H9 (cell line): Measurements from ENCODE around the gene MINDY4. TPM values are rescaled to one million over a fixed set of nuclear protein-coding genes. Genes with fewer than 3 reads are reported as not detected.

Source experiments
- DNase-seq: peaks from one replicate; pipeline ENCODE4 v3.0.0-alpha.2; 2017
- H2AFZ ChIP-seq: one replicate; pipeline ENCODE4 v1.6.1; 2013; ENCODE audit warnings: mild to moderate bottlenecking, low read length, control low read depth, moderate library complexity
- H2AK5ac ChIP-seq: 2 replicates; pipeline ENCODE4 v1.6.1; 2013; ENCODE audit warnings: low read length, control low read depth, mixed read lengths; ENCODE audit not compliant: insufficient read length
- H2BK120ac ChIP-seq: one replicate; pipeline ENCODE4 v1.6.1; 2013; ENCODE audit warnings: low read depth, mild to moderate bottlenecking, low read length, control low read depth, inconsistent platforms; ENCODE audit not compliant: poor library complexity, severe bottlenecking
- H2BK12ac ChIP-seq: 2 replicates; pipeline ENCODE4 v1.6.1; 2013; ENCODE audit warnings: low read length, control low read depth, mixed read lengths, low read depth; ENCODE audit not compliant: insufficient read length
- H2BK15ac ChIP-seq: 2 replicates; pipeline ENCODE4 v1.6.1; 2013; ENCODE audit warnings: low read depth, low read length, control low read depth
- H2BK20ac ChIP-seq: one replicate; pipeline ENCODE4 v1.6.1; 2013; ENCODE audit warnings: low read depth, mild to moderate bottlenecking, low read length, control low read depth, inconsistent platforms; ENCODE audit not compliant: poor library complexity, severe bottlenecking
- H2BK5ac ChIP-seq: 2 replicates; pipeline ENCODE4 v1.6.1; 2013; ENCODE audit warnings: low read length, control low read depth, mixed read lengths; ENCODE audit not compliant: insufficient read length
- H3K14ac ChIP-seq: 2 replicates; pipeline ENCODE4 v1.6.1; 2013; ENCODE audit warnings: low read length, control low read depth; ENCODE audit not compliant: insufficient read depth
- H3K18ac ChIP-seq: 2 replicates; pipeline ENCODE4 v1.6.1; 2013; ENCODE audit warnings: low read depth, mild to moderate bottlenecking, mixed read lengths, low read length, control low read depth; ENCODE audit not compliant: insufficient read length
- H3K23ac ChIP-seq: 2 replicates; pipeline ENCODE4 v1.6.1; 2013; ENCODE audit warnings: low read length, control low read depth, mixed read lengths, low read depth; ENCODE audit not compliant: insufficient read length
- H3K23me2 ChIP-seq: 2 replicates; pipeline ENCODE4 v1.6.1; 2013; ENCODE audit warnings: low read depth, mild to moderate bottlenecking, mixed read lengths, low read length, control low read depth; ENCODE audit not compliant: insufficient read length, poor library complexity, severe bottlenecking
- H3K27ac ChIP-seq: 2 replicates; pipeline ENCODE4 v1.5.1; 2013; ENCODE audit warnings: low read length, control low read depth, mixed read lengths, low read depth; ENCODE audit not compliant: insufficient read length
- H3K27me3 ChIP-seq: 2 replicates; pipeline ENCODE4 v1.6.1; 2013; ENCODE audit warnings: low read length, control low read depth, inconsistent platforms; ENCODE audit not compliant: insufficient read depth
- H3K4ac ChIP-seq: 2 replicates; pipeline ENCODE4 v1.6.1; 2013; ENCODE audit warnings: low read depth, mild to moderate bottlenecking, control low read depth, inconsistent platforms, low read length, moderate library complexity
- H3K4me1 ChIP-seq: 2 replicates; pipeline ENCODE4 v1.6.1; 2013; ENCODE audit warnings: low read length, control low read depth, inconsistent platforms; ENCODE audit not compliant: insufficient read depth
- H3K4me2 ChIP-seq: 2 replicates; pipeline ENCODE4 v1.6.1; 2013; ENCODE audit warnings: low read length, control low read depth, mixed read lengths; ENCODE audit not compliant: insufficient read length, insufficient read depth
- H3K56ac ChIP-seq: 2 replicates; pipeline ENCODE4 v1.6.1; 2013; ENCODE audit warnings: low read depth, mild to moderate bottlenecking, mixed read lengths, low read length, control low read depth; ENCODE audit not compliant: insufficient read length
- H3K79me1 ChIP-seq: 2 replicates; pipeline ENCODE4 v1.6.1; 2013; ENCODE audit warnings: low read depth, mild to moderate bottlenecking, moderate library complexity, low read length, control low read depth, inconsistent platforms; ENCODE audit not compliant: insufficient read depth, poor library complexity, severe bottlenecking
- H3K79me2 ChIP-seq: 2 replicates; pipeline ENCODE4 v1.6.1; 2013; ENCODE audit warnings: low read length, control low read depth, inconsistent platforms; ENCODE audit not compliant: insufficient read depth
- H3K9ac ChIP-seq: 2 replicates; pipeline ENCODE4 v1.6.1; 2013; ENCODE audit warnings: low read length, control low read depth, mixed read lengths; ENCODE audit not compliant: insufficient read length; ENCODE audit errors: extremely low read depth
- H3K9me3 ChIP-seq: one replicate; pipeline ENCODE4 v1.6.1; 2013; ENCODE audit warnings: low read depth, low read length, inconsistent platforms; ENCODE audit not compliant: control insufficient read depth
- H3T11ph ChIP-seq: one replicate; pipeline ENCODE4 v1.6.1; 2013; ENCODE audit warnings: mild to moderate bottlenecking, low read length, control low read depth, inconsistent platforms
- H4K20me1 ChIP-seq: one replicate; pipeline ENCODE4 v1.6.1; 2013; ENCODE audit not compliant: control insufficient read depth, insufficient read length, insufficient read depth
- H4K5ac ChIP-seq: 2 replicates; pipeline ENCODE4 v1.6.1; 2013; ENCODE audit warnings: low read depth, mild to moderate bottlenecking, mixed read lengths, low read length, control low read depth; ENCODE audit not compliant: insufficient read length
- H4K8ac ChIP-seq: replicated peaks from 2 replicates; pipeline ENCODE4 v1.6.1; 2013; ENCODE audit warnings: low read length, control low read depth, mixed read lengths, low read depth; ENCODE audit not compliant: insufficient read length
- H4K91ac ChIP-seq: 2 replicates; pipeline ENCODE4 v1.6.1; 2013; ENCODE audit warnings: low read depth, mild to moderate bottlenecking, moderate library complexity, mixed read lengths, low read length, control low read depth; ENCODE audit not compliant: insufficient read length
- H3K27ac Mint-ChIP-seq, 3 experiments: 2 replicates in 2 of 3; 3 replicates in 1 of 3; pipeline ENCODE4 v1.8.0; 2020 to 2021; ENCODE audit warnings: mixed read lengths in 3 of 3, mild to moderate bottlenecking in 1 of 3, moderate library complexity in 1 of 3
- H3K27me3 Mint-ChIP-seq: 2 replicates; pipeline ENCODE4 v1.8.0; 2021; ENCODE audit warnings: low read depth, mild to moderate bottlenecking, moderate library complexity, mixed read lengths
- H3K36me3 Mint-ChIP-seq, 3 experiments: 2 replicates in 2 of 3; 3 replicates in 1 of 3; pipeline ENCODE4 v1.8.0; 2020 to 2021; ENCODE audit warnings: low read depth in 3 of 3, mixed read lengths in 3 of 3; ENCODE audit not compliant: insufficient read depth in 1 of 3
- H3K4me1 Mint-ChIP-seq, 2 experiments: 2 replicates each; pipeline ENCODE4 v1.8.0; 2020; ENCODE audit warnings: mixed read lengths in 2 of 2
- H3K4me3 Mint-ChIP-seq, 2 experiments: 2 replicates in 1 of 2; 3 replicates in 1 of 2; pipeline ENCODE4 v1.8.0; 2020 to 2021; ENCODE audit warnings: mild to moderate bottlenecking in 2 of 2, mixed read lengths in 2 of 2, moderate library complexity in 1 of 2
- H3K9me3 Mint-ChIP-seq, 2 experiments: 2 replicates in 1 of 2; 3 replicates in 1 of 2; pipeline ENCODE4 v1.8.0; 2020; ENCODE audit warnings: mild to moderate bottlenecking in 2 of 2, mixed read lengths in 2 of 2, moderate library complexity in 1 of 2
- WGBS: extraction: QIAGEN DNeasy Blood & Tissue Kit; methylation state at CpG from one replicate; pipeline ENCODE4 v1.1.7; 2013; ENCODE audit warnings: missing lambda C conversion rate, low lambda C conversion rate, mixed read lengths; ENCODE audit not compliant: insufficient read length; ENCODE audit errors: extremely low coverage; 5-methylcytosine and 5-hydroxymethylcytosine counted together
- total RNA-seq: library from RNA; stranded (reverse); gene quantifications from 2 replicates; pipeline ENCODE4 v1.2.1, GENCODE V29; 2021
- TF ChIP-seq, protein P1 (sequence below): fragments of 200-600 bp; sonication (generic); conservative IDR thresholded peaks from 3 replicates; pipeline ENCODE4 v1.8.0; 2021; ENCODE audit warnings: antibody characterized with exemption, mild to moderate bottlenecking

MINDY4 gene
- total RNA-seq, 1 experiment from 2014 or later, result 3.1 TPM

DNA sequence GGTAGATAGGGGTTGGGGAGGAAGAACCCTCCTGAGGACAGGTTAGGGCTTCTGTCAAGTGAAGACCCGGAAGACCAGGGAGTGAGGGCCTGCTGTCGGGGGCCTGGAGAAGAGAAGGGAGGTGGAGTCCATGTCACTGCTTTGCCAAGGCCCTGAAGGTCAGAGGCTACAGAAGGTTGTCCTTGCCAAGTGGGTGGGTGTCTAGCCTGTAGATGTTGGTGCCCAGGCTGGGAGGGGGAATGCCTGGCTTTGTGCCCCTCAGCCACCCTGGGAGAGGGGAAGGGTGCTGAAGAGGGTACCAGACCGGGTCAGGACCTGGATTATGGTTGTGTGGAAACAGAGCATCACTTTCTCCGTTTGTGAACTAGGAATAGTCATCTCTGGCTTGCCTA lies 73.3 kb downstream of the MINDY4 start:
- Histone ChIP-seq H4K8ac (no peak overlapping the region), H2BK120ac (no peak overlapping the region), H2BK12ac (no peak overlapping the region), H3K4me2 (no peak overlapping the region), H3K18ac (no peak overlapping the region), H2BK5ac (no peak overlapping the region), H3K79me1 (no peaks in the 10 kb centered on the region), H3K4me1 (no peaks in the 10 kb centered on the region), H3K23ac (no peak overlapping the region), H2AK5ac (no peak overlapping the region), H3T11ph (no peak overlapping the region), H4K5ac (no peak overlapping the region), H4K20me1 (no peaks in the 10 kb centered on the region), H3K27me3 (0 out of 2 replicates have a peak, but pooled peaks cover 3% of the 10 kb centered on the region), H2BK20ac (no peak overlapping the region), H2AFZ (no peak overlapping the region), H3K4ac (no peak overlapping the region), H3K56ac (no peak overlapping the region), H3K9ac (no peak overlapping the region), H3K79me2 (no peaks in the 10 kb centered on the region), H3K9me3 (no peaks in the 10 kb centered on the region), H3K27ac (no peak overlapping the region), H4K91ac (no peak overlapping the region), H3K23me2 (no peaks in the 10 kb centered on the region), H2BK15ac (no peak overlapping the region), H3K14ac (no peak overlapping the region)
- Mint-ChIP-seq H3K27me3 (no peaks in the 10 kb centered on the region; the same call in 1 of the 2 replicates), H3K4me3 (no peak overlapping the region), H3K9me3 (no peaks in the 10 kb centered on the region; a peak in 1 of 5 replicates), H3K4me1 (peaks cover 1 to 2% of the 10 kb centered on the region in 2 experiments; a peak in 1 of 4 replicates), H3K27ac (no peak overlapping the region), H3K36me3 (no peaks in the 10 kb centered on the region)
- no peak for DNase-seq
- TF ChIP-seq, protein P1, sequence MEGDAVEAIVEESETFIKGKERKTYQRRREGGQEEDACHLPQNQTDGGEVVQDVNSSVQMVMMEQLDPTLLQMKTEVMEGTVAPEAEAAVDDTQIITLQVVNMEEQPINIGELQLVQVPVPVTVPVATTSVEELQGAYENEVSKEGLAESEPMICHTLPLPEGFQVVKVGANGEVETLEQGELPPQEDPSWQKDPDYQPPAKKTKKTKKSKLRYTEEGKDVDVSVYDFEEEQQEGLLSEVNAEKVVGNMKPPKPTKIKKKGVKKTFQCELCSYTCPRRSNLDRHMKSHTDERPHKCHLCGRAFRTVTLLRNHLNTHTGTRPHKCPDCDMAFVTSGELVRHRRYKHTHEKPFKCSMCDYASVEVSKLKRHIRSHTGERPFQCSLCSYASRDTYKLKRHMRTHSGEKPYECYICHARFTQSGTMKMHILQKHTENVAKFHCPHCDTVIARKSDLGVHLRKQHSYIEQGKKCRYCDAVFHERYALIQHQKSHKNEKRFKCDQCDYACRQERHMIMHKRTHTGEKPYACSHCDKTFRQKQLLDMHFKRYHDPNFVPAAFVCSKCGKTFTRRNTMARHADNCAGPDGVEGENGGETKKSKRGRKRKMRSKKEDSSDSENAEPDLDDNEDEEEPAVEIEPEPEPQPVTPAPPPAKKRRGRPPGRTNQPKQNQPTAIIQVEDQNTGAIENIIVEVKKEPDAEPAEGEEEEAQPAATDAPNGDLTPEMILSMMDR, result no peak
- no CpG with 5 or more reads among the region's 4 CpGs for WGBS
